C4-2B (cell line): ENCODE data around the gene EXOC1L.

Experiments
- ZFX ChIP-seq: fragments of 450-650 bp; IDR thresholded peaks from 2 replicates; pipeline ENCODE4 v1.6.1; 2017
- TF ChIP-seq, protein P1 (sequence below): fragments of 450-650 bp; conservative IDR thresholded peaks from 2 replicates; pipeline ENCODE4 v1.5.1; 2017; ENCODE audit warnings: mild to moderate bottlenecking

DNA sequence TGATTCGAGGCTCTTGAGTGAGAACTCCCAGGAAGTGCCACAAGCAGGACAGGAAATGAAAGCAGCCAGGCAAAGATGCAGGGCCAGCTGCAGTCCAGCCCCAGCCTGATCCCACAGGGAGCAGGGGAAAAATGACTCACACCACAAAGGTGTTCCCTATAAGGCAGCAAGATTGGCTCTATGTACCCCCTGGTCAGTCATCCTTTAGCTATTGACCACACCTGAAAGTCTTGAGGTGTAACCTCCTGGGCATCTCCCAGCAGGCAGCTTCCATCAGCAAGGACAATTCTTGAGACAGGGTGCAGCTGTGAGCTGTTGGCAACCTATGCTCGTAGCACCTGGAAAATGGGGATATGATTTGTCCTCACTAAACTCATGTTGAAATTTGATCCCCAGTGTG, 27.9 kb upstream of the EXOC1L start:
- TF ChIP-seq, protein P1, sequence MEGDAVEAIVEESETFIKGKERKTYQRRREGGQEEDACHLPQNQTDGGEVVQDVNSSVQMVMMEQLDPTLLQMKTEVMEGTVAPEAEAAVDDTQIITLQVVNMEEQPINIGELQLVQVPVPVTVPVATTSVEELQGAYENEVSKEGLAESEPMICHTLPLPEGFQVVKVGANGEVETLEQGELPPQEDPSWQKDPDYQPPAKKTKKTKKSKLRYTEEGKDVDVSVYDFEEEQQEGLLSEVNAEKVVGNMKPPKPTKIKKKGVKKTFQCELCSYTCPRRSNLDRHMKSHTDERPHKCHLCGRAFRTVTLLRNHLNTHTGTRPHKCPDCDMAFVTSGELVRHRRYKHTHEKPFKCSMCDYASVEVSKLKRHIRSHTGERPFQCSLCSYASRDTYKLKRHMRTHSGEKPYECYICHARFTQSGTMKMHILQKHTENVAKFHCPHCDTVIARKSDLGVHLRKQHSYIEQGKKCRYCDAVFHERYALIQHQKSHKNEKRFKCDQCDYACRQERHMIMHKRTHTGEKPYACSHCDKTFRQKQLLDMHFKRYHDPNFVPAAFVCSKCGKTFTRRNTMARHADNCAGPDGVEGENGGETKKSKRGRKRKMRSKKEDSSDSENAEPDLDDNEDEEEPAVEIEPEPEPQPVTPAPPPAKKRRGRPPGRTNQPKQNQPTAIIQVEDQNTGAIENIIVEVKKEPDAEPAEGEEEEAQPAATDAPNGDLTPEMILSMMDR = no peak
- TF ChIP-seq ZFX = no peak
